K562 (cell line): ENCODE results near the gene DELE1. TPM values are rescaled to one million over a fixed set of nuclear protein-coding genes. Genes with fewer than 3 reads are reported as not detected.

Source experiments
- AFF4 ChIP-seq: sonication (generic); formaldehyde crosslinking; IDR thresholded peaks from 2 replicates; pipeline ENCODE4 v1.8.0; 2023; ENCODE audit warnings: mild to moderate bottlenecking, missing genetic modification reagents
- CBX3 ChIP-seq, 2 experiments: IDR thresholded peaks; 1 replicate in 1 of 2; 2 replicates in 1 of 2; pipeline ENCODE4 v1.6.1; 2012; ENCODE audit warnings: inconsistent platforms in 2 of 2, low read length in 2 of 2, borderline replicate concordance in 1 of 2, control low read depth in 1 of 2
- FOXJ2 ChIP-seq: fragments of 200-800 bp; sonication (Bioruptor generic); IDR thresholded peaks from 2 replicates; pipeline ENCODE4 v1.6.1; 2016; ENCODE audit warnings: missing genetic modification characterization, missing compliant biosample characterization
- KAT8 ChIP-seq: fragments of 450-650 bp; IDR thresholded peaks from 2 replicates; pipeline ENCODE4 v1.6.1; 2016; ENCODE audit warnings: low read depth, mild to moderate bottlenecking
- STAG1 ChIP-seq: sonication (generic); formaldehyde crosslinking; IDR thresholded peaks from 2 replicates; pipeline ENCODE4 v1.5.0; 2020; ENCODE audit warnings: missing genetic modification reagents, borderline replicate concordance
- THAP7 ChIP-seq: fragments of 250-450 bp; sonication (Bioruptor Pico); IDR thresholded peaks from 2 replicates; pipeline ENCODE4 v1.5.0; 2021
- ZNF398 ChIP-seq: fragments of 250-450 bp; sonication (Bioruptor Pico); IDR thresholded peaks from 2 replicates; pipeline ENCODE4 v1.8.0; 2021; ENCODE audit warnings: moderate library complexity, mild to moderate bottlenecking, inconsistent platforms
- ZNF436 ChIP-seq: fragments of 250-450, 450-650 bp; sonication (Bioruptor Pico); formaldehyde crosslinking; IDR thresholded peaks from 2 replicates; pipeline ENCODE4 v1.7.0; 2020; ENCODE audit warnings: mild to moderate bottlenecking
- ZNF592 ChIP-seq: fragments of 450-650 bp; IDR thresholded peaks from 2 replicates; pipeline ENCODE4 v1.6.1; 2017; ENCODE audit warnings: antibody characterized with exemption, mild to moderate bottlenecking
- polyA plus RNA-seq, 8 experiments: library from polyadenylated mRNA; depleted of rRNA in 4 of 8; stranded (reverse) in 5 of 8; unstranded in 3 of 8; fragments of >200 nt; fragmentation: Nextera tagmentation in 2 of 8; fragmentation: Illumina TruSeq in 1 of 8; extraction: Ambion mirVana in 2 of 8; extraction: Trizol in 1 of 8; gene quantifications; 2 replicates each; pipeline versions ENCODE4 v1.2.1 to v1.2.3, GENCODE V29; 2011 to 2014; ENCODE audit warnings: inconsistent platforms in 1 of 8, missing spikeins in 1 of 8
- total RNA-seq, 7 experiments: library from RNA; depleted of rRNA in 6 of 7; stranded (reverse); fragments of >200 nt in 6 of 7; fragmentation: Illumina TruSeq in 2 of 7; extraction: Trizol in 2 of 7; gene quantifications; 2 replicates each; pipeline versions ENCODE4 v1.2.1 to v1.2.3, GENCODE V29; 2011 to 2021; ENCODE audit warnings: low replicate concordance in 1 of 7
- TF ChIP-seq, protein P1 (sequence below): sonication (generic); formaldehyde crosslinking; IDR thresholded peaks from 2 replicates; pipeline ENCODE4 v1.8.1; 2022; ENCODE audit warnings: missing genetic modification reagents
- TF ChIP-seq, protein P2 (sequence below): fragments of 450-650 bp; IDR thresholded peaks from 2 replicates; pipeline ENCODE4 v1.6.1; 2014; ENCODE audit warnings: low read depth, mild to moderate bottlenecking, moderate library complexity, borderline replicate concordance

DELE1 gene
- total and polyA plus RNA-seq, 9 of the 15 experiments (the other 6 are each of a cell fraction or from before 2014, with no cell fraction given): 16.6 to 74.4 (median 49.8) TPM

DNA sequence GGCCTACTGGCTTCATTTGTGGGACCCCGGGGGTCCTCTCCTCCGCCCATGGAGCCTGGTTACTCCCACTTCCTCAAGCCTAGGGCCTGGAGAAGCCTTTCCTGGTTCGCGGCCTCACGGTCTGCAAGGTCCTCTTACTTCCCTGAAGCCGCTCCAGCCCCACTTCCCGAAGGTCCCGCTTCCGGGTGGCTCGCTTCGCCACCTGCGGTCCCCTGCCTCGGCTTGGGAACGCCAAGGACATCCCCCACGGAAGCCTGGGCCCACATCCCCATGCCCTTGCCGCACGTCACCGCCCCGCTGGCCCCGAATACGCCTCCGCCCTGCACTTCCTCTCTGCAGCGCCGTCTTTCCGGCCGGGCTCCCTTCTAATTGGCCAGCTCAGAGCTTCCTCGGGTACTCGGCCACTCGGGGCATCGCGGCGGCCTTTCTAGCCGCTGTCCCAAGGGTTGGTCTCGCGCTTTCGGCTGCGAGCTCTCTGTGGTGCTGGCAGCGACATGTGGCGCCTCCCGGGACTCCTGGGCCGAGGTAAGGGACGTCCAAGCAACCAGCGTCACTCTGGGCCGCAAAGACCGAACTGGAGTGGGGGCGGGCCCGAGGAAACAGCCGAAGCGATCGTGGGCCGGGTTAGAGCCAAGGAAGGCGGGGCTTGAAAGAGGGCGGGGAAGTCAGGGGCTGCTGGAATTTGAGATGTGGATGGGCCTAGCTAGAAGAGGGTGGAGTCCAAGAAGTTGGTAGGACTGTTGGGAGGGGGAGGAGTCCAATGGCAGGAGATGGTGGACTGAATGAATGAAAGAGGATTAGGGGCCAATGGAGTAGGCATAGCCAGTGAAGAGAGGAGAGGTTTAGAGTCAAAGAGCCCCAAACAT, at the start of gene DELE1 (continued):
- TF ChIP-seq AFF4 (CRISPR knock-in tag) (0 out of 2 replicates have a peak, but pooled peaks have one; percentile 19), STAG1 (no peak), KAT8 (no peak), ZNF436 (CRISPR knock-in tag) (no peak), THAP7 (0 out of 2 replicates have a peak, but pooled peaks have one; percentile 70), FOXJ2 (tag) (no peak), ZNF398 (CRISPR knock-in tag) (no peak), ZNF592 (peak; percentile 73), CBX3 (IDR thresholded peaks at IDR 0.05; ENCODE audit: borderline replicate concordance in 1 of 2, low read length in 2 of 2) (no peak)
- TF ChIP-seq, protein P1, sequence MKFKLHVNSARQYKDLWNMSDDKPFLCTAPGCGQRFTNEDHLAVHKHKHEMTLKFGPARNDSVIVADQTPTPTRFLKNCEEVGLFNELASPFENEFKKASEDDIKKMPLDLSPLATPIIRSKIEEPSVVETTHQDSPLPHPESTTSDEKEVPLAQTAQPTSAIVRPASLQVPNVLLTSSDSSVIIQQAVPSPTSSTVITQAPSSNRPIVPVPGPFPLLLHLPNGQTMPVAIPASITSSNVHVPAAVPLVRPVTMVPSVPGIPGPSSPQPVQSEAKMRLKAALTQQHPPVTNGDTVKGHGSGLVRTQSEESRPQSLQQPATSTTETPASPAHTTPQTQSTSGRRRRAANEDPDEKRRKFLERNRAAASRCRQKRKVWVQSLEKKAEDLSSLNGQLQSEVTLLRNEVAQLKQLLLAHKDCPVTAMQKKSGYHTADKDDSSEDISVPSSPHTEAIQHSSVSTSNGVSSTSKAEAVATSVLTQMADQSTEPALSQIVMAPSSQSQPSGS: 0 out of 2 replicates have a peak, but pooled peaks have one; percentile 27
- TF ChIP-seq, protein P2, sequence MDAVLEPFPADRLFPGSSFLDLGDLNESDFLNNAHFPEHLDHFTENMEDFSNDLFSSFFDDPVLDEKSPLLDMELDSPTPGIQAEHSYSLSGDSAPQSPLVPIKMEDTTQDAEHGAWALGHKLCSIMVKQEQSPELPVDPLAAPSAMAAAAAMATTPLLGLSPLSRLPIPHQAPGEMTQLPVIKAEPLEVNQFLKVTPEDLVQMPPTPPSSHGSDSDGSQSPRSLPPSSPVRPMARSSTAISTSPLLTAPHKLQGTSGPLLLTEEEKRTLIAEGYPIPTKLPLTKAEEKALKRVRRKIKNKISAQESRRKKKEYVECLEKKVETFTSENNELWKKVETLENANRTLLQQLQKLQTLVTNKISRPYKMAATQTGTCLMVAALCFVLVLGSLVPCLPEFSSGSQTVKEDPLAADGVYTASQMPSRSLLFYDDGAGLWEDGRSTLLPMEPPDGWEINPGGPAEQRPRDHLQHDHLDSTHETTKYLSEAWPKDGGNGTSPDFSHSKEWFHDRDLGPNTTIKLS: peak; percentile 87; the same call in 1 of the 2 replicates
